ENCODE data around the gene RANBP3.

GRCh38 chr19:5996102-5996501 is 18.2 kb upstream of the RANBP3 start:
- TF ChIP-seq, protein P1, sequence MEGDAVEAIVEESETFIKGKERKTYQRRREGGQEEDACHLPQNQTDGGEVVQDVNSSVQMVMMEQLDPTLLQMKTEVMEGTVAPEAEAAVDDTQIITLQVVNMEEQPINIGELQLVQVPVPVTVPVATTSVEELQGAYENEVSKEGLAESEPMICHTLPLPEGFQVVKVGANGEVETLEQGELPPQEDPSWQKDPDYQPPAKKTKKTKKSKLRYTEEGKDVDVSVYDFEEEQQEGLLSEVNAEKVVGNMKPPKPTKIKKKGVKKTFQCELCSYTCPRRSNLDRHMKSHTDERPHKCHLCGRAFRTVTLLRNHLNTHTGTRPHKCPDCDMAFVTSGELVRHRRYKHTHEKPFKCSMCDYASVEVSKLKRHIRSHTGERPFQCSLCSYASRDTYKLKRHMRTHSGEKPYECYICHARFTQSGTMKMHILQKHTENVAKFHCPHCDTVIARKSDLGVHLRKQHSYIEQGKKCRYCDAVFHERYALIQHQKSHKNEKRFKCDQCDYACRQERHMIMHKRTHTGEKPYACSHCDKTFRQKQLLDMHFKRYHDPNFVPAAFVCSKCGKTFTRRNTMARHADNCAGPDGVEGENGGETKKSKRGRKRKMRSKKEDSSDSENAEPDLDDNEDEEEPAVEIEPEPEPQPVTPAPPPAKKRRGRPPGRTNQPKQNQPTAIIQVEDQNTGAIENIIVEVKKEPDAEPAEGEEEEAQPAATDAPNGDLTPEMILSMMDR (conservative IDR thresholded peaks at IDR 0.05 in 1 of 2, IDR thresholded peaks at IDR 0.05 in 1 of 2; ENCODE audit: extremely low read depth in 1 of 2, insufficient read depth in 1 of 2, low read depth in 1 of 2, low read length in 2 of 2): no peak
- TF ChIP-seq EZH2 (IDR thresholded peaks at IDR 0.05; ENCODE audit: borderline replicate concordance, low read length): no peak
